ENCODE results near the gene TMX2.

Gene TMX2

DNA sequence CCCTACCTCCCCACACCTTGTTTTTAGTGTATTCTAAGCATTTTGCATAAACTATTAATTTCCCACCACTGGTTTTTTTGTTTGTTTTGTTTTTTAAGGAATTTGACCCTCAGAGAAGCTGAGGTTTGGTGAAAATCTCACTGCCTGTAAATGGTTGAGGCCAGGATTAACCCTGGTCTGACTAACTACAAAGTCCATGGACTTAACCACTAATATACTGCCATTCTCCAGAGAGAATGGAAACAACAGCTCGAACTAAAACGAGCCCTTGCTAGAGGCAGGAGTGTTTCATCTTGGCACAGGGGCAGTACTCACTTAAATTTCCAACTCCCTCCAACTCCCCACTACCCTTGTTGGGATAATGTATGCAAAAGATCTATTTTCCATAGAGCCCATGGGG lies 52.2 kb downstream of the TMX2 start:
- no peak for DNase-seq
- no peak overlapping the region for H3K4me3 ChIP-seq (ENCODE audit: low read depth, low read length)
- H3K27ac ChIP-seq, result no peak overlapping the region
- no peaks in the 10 kb centered on the region for H3K36me3 ChIP-seq
- no peaks in the 10 kb centered on the region for H3K27me3 ChIP-seq (ENCODE audit: insufficient read depth, low read depth, severe bottlenecking)
- H3K9me3 ChIP-seq (ENCODE audit: severe bottlenecking), result no peaks in the 10 kb centered on the region
- TF ChIP-seq, protein P1, sequence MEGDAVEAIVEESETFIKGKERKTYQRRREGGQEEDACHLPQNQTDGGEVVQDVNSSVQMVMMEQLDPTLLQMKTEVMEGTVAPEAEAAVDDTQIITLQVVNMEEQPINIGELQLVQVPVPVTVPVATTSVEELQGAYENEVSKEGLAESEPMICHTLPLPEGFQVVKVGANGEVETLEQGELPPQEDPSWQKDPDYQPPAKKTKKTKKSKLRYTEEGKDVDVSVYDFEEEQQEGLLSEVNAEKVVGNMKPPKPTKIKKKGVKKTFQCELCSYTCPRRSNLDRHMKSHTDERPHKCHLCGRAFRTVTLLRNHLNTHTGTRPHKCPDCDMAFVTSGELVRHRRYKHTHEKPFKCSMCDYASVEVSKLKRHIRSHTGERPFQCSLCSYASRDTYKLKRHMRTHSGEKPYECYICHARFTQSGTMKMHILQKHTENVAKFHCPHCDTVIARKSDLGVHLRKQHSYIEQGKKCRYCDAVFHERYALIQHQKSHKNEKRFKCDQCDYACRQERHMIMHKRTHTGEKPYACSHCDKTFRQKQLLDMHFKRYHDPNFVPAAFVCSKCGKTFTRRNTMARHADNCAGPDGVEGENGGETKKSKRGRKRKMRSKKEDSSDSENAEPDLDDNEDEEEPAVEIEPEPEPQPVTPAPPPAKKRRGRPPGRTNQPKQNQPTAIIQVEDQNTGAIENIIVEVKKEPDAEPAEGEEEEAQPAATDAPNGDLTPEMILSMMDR (IDR thresholded peaks at IDR 0.05; ENCODE audit: low read depth, low read length), result no peak

DNA sequence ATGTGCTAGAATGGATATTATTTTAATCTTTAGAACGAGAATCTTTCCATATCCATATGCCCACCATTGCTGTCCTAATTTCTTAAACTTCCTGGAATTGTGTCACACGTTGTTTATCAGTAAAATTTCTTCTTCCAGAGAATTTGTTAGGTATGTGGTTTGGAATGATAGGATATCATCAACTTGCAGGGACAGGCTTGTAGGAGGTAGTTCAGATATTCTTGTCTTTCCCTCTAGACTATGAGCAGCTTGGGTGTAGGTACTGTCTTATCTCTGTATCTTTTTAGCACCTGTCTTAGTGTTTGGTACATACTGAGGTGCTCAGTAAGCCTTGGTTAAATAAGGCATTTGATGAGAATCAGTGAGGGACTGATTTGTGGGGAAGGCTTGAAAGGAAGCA lies 52.6 kb downstream of the TMX2 start:
- TF ChIP-seq, protein P1 (IDR thresholded peaks at IDR 0.05; ENCODE audit: low read depth, low read length), result no peak
- no peak overlapping the region for H3K4me3 ChIP-seq (ENCODE audit: low read depth, low read length)

DNA sequence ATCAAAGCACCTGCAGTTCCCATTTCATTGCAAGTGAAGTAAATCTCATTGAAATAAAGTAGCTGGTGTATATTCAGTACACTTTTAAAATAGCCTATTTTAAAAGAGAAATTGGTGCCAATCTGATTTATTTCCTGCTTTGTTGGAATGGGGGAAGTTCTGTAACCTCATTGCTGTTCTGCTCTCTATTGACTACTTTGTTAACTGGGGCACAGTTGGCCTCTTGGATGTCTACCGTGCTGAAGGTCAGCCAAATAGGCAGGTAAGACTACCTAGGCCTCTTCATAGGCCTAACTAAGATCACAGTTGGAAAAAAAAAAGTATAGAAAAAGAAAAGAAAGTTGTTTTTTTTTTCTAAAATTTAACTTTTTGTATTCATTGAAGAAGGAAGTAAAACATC lies 58.4 kb downstream of the TMX2 start:
- Histone ChIP-seq H3K4me3 (ENCODE audit: low read depth, low read length) (no peak overlapping the region), H3K27ac (no peak overlapping the region), H3K9me3 (ENCODE audit: severe bottlenecking) (no peaks in the 10 kb centered on the region), H3K27me3 (ENCODE audit: insufficient read depth, low read depth, severe bottlenecking) (no peaks in the 10 kb centered on the region), H3K36me3 (no peaks in the 10 kb centered on the region)
- DNase-seq, result no peak
- TF ChIP-seq, protein P1 (IDR thresholded peaks at IDR 0.05; ENCODE audit: low read depth, low read length), result no peak

More for the DNA sequence above, 52.6 kb downstream of the TMX2 start:
- Histone ChIP-seq H3K27ac (no peak overlapping the region), H3K27me3 (ENCODE audit: insufficient read depth, low read depth, severe bottlenecking) (no peaks in the 10 kb centered on the region), H3K9me3 (ENCODE audit: severe bottlenecking) (no peaks in the 10 kb centered on the region), H3K36me3 (no peaks in the 10 kb centered on the region)
- no peak for DNase-seq

DNA sequence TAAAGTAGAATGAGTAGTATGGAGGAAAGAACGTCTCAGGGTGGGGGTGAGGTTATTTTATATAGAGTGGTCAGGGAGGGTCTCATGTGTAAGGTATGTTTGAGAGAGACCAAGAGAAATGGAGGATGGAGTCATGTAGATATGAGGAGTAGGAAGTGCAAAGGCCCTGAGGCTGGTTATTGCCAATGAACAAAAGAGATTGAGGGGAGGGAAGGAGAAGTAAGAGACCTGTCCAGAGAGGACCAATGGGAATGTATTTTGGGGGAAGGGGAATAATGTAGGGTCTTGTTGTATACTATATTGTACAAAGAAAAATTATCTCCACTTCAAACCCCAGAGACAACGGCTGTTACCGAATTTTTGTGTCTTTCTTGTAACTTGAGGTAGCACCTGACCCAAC lies 59.0 kb downstream of the TMX2 start:
- Histone ChIP-seq H3K27me3 (ENCODE audit: insufficient read depth, low read depth, severe bottlenecking) (no peaks in the 10 kb centered on the region), H3K27ac (no peak overlapping the region), H3K4me3 (ENCODE audit: low read depth, low read length) (no peak overlapping the region), H3K9me3 (ENCODE audit: severe bottlenecking) (no peaks in the 10 kb centered on the region), H3K36me3 (no peaks in the 10 kb centered on the region)
- DNase-seq, result no peak
- TF ChIP-seq, protein P1 (IDR thresholded peaks at IDR 0.05; ENCODE audit: low read depth, low read length), result no peak

DNA sequence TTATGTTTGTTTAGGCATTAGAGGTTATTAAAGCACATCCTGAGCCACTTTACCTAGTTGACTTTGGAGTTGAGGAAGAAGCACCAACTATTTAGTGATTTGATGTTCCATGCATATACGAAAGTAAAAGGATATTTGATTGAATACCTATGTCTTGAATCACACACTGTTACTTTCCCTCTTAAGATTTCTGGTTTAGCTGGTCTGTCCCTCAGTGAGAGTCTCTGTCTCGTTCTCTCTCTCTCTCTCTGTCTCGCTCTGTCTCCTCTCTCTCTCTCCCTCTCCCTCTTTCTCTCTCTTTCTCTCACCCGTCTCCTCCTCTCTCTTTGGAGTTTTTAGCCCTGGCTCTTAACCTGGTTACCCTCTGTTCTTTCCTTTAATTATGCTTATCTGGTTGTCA lies 60.2 kb downstream of the TMX2 start:
- no peak for DNase-seq
- Histone ChIP-seq H3K9me3 (ENCODE audit: severe bottlenecking) (no peaks in the 10 kb centered on the region), H3K4me3 (ENCODE audit: low read depth, low read length) (no peak overlapping the region), H3K27ac (no peak overlapping the region), H3K36me3 (no peaks in the 10 kb centered on the region), H3K27me3 (ENCODE audit: insufficient read depth, low read depth, severe bottlenecking) (no peaks in the 10 kb centered on the region)
- TF ChIP-seq, protein P1 (IDR thresholded peaks at IDR 0.05; ENCODE audit: low read depth, low read length), result no peak

DNA sequence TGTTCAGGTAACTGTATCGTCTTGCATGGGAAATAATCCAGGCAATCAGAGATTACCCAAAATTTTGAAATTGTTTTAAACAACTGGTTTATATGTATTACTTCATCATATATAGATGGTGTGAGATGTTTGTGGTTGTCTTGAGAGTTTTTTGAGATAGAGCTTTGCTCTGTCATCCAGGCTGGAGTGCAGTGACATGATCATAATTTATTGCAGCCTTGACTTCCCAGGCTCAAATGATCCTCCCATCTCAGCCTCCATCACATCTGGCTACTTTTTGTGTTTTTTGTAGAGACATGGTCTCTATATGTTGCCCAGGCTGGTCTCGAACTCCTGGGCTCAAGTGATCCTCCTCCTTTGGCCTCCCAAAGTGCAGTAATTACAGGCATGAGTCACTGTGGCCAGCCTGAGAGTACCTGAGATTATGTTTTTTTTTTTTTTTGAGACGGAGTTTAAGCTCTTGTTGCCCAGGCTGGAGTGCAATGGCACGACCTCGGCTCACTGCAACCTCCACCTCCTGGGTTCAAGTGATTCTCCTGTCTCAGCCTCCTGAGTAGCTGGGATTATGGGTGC lies 60.7 kb downstream of the TMX2 start:
- DNase-seq, result no peak
- no peaks in the 10 kb centered on the region for H3K36me3 ChIP-seq
- H3K4me3 ChIP-seq (ENCODE audit: low read depth, low read length), result no peak overlapping the region
- no peaks in the 10 kb centered on the region for H3K27me3 ChIP-seq (ENCODE audit: insufficient read depth, low read depth, severe bottlenecking)
- H3K27ac ChIP-seq, result no peak overlapping the region
- TF ChIP-seq, protein P1 (IDR thresholded peaks at IDR 0.05; ENCODE audit: low read depth, low read length), result no peak
- no peaks in the 10 kb centered on the region for H3K9me3 ChIP-seq (ENCODE audit: severe bottlenecking)
